A549 treated with AZD9567 at 1 μM for 4 hours (cell line): ENCODE data around the gene CHMP4A. TPM values are rescaled to one million over a fixed set of nuclear protein-coding genes. Genes with fewer than 3 reads are reported as not detected.

Experiments used
- total RNA-seq: library from RNA; stranded (reverse); fragments of 200-300 nt; extraction: Qiagen RNA extraction; gene quantifications from 5 replicates; pipeline ENCODE4 v1.2.3, GENCODE V29; 2022; ENCODE audit not compliant: insufficient read depth

Gene CHMP4A, protein sequence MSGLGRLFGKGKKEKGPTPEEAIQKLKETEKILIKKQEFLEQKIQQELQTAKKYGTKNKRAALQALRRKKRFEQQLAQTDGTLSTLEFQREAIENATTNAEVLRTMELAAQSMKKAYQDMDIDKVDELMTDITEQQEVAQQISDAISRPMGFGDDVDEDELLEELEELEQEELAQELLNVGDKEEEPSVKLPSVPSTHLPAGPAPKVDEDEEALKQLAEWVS
- 77.6 to 89.1 TPM (median 81.5 TPM) in 5 replicates for total RNA-seq

DNA sequence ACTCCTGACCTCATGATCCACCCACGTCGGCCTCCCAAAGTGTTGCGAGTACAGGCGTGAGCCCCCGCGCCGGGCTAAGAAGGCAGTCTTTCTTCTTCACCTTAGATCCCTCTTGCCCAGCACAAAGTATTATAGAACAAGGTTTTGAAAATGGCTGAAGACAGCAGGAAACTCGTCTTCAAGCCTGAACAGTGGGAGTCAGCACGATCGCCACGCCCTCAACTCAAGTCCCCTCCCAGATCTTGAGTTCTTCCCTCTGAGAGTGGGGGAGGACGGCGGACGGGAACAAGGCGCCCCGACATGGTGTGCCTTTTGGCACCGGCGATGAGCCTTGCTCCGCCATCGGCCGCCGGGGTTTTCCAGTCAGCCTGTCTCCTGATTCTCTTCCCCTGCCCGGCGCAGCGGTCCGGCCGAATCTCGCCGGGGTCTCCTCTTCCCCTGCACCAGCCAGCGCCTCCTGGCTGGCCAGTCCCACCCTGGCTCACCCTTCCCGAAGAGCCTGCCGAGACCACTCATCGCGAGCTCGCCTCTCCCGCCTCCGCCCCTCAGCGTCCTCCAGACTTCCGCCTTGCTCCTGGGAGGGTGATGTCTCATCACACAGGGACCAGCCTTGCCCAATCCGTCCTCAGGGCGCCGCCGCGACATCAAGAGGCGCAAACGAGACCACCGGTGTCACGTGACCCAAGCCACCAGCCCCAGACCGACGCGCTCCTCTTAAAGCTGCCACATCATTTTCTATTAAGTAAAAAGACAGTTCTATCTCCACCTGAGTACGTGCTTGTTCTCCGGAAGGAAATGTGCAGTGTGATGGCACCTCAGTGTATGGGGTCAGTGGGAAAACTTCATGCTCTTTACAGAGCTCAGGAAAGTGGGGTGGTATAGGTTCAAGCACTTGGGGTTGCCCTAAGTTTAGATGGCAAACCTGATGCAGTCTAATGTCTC, at the start of gene CHMP4A:
CHMP4A (minus strand) TSS at position 565 of the 942 bp plus-strand sequence; CDS start at position 516, 49 bp downstream.

DNA sequence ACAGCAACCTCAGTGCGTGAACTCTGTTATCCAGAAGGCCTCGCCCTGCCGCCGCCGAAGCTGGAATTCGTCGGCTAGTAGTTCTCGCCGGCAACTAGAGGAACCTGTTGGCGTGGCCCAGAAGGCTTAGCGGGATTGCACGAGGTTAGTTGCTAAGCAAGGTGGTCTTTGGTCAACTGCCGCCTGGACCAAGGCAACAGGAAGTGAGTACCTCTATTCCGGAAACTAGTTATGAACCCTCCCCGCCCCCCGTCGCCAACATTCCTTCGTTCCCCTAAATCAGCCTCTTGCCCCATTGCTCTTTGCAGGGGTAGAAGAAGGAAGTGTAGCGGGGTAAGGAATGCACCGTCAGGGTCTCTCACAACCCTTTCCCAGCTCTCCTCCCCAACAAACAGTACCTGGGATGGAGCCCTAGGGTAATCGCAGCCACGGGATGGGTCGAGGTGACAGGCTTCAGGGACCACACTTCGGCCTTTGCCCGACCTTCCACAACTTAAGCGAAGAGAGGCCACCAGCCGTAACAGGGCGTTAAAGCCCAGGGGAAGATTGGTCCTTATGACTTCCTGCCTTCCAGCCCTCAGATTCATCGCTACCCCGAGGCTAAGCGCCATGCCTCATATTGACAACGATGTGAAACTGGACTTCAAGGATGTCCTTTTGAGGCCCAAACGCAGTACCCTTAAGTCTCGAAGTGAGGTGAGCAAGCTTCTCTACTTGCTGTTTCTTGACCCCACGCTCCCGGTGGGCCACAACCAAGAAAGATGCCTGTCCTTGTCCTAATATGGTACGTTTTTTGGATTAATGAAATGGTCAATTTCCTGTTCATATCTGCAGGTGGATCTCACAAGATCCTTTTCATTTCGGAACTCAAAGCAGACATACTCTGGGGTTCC, 19.6 kb upstream of the CHMP4A start, which contains the start of gene GMPR2:
GMPR2 (plus strand) TSS at position 285 of the 893 bp plus-strand sequence; CDS start at position 610, 325 bp downstream.

DNA sequence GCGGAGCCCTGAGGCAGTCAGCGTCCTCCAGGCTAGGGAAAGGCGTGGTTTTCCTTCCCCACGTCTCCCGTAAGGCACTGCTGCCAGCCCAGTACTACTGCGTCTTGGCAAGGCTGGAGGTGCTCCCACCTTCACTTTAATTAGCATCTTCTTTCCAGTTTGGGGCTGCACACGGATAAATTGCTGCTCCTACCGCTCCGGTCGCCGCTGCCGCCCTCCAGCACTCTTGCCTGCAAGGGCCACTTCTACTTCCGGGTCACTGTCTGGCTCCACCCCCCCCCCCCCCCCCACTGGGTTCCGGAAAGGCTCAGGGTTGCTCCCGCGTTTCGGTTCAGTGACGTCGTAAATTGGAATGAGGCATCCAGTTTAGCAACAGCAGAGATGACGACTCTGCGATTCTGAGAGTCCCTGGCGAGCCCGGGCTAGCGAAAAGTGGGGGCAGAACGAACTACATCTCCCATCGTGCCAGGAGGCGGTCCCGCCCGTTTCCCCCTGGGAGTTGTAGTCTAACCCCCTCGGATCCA, 18.9 kb upstream of the CHMP4A start, which contains the start of gene NEDD8:
NEDD8 (minus strand) TSS at position 247 of the 524 bp plus-strand sequence; CDS start at position 147, 100 bp downstream.

DNA sequence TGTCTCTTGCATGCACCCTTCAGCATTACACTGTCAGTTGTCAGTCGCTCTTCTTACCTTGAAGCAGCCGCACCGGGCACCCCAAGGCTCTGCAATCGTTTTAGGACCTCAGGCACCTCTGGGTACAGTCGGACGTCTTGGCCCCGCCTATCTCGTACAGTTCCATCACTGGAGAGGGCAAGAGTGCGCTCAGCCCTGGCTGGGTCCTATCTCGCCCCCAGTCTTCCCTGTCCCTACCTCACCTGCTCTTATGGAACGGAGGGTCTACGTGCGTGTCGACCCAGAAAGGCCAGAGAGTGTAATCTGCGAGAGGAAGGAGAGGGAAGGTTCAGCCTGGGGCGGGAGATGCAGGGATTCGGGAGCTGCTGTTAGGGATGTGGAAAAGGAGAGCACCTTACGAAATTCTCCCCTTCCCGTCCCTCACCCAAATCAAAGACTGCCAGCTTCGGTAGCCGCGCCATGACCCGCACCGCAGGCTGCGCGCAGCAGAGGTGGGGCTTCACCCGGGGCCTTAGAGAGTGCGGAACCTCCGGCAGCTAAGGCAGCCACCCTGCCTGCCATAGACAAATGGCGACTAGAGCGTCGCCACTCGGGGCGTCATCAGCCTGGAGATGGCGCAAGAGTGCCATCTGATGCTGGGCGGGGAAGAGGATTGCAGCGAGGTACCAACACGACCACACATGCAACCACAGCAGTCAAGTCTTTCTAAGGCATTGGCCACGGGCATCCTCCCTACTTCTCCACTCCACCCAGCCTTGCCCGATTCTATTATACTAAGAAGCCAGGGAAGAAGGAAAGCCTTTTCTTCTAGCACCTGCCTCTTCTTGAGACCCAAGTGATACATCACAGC, 2.4 kb upstream of the CHMP4A start, which contains the start of gene MDP1:
MDP1 (minus strand) TSS at position 572 of the 850 bp plus-strand sequence; CDS start at position 461, 111 bp downstream.

DNA sequence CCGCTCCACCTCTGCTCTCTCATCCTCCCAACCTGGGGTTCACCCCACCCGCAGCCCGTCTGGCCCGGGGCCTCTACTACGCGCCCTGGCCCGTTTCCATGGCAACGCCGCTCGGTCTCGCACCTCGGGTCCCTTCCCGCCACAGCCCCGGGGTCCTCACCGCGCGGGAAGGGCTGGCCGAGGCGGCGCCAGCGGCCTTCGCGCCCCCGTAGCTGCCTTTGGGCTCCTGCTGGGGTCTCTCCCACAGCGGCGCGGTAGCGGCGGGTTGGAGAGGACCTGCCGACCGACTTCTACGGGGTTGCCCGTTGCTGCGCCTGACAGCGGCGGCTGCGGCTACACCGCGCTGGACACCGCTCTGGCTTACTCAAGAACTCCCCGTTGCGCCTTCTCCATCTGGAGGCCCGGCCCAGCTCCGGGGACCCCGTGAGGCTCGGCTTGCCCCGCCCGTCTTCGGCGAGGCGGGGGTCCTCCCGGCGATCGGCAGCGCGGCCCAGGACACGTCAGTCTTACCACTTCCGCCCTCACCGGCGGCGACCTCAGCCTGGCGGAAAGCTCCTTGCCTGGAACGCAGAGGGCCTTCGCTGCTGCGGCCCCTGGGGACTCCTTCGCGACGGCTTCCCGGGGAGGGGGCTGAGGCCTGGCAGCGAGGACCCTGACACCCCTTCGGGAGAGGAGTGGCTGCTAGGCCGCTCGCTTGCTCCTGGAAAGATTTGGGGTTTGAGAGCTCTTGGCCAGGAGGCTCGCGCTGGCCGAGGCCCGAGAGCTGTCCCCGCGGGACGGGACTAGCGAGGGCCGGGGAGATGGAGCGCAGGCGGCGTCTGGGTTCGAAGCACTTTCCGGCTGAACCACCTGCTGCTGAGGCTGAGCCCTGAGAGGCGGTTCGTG, 17.9 kb downstream of the CHMP4A start, which contains the start of gene TM9SF1:
TM9SF1 (minus strand) TSS at position 256 of the 885 bp plus-strand sequence. CDS start 422 bp downstream, outside the sequence.

DNA sequence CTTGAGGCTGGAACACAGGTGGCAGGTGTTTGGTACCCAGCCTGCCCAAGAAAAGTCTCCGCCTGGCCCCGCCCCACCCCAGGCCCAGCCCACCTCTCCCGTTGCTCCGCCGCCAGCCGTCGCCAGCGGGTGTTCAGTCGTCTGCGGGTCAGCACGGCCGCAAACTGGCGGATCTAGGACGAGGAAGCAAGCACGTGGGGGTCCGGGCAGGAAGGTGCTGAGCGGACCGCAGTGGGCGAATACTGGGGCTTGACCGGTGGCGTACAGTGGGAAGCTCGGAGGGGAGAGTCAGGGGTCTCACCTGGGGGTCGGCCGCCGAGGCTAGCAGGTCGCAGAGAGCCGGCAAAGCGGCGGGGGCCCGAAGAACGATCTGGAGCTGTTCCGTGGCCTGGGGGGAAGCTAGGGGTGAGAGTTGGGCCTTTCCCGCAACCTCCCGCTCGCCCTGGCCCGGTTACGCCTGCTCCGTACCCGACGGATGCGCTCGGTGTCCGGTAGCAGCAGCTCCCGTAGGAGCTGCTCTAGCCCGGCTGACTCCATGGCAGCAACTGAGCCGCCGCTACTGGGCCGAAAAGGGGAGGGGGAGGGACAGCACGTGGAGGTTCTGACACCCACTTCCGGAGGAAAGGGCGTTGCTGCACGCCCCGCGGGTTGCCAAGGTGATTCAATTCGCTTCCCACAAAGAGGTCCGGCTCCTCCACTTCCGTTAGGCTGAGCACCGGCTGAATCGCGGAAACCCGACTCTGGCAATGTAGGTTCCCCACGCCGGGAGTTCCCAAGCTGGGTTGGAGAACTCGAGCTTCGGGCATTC, 24.8 kb downstream of the CHMP4A start, which contains the start of gene IPO4:
IPO4 (minus strand) TSS at position 566 of the 808 bp plus-strand sequence; CDS start at position 537, 29 bp downstream.

DNA sequence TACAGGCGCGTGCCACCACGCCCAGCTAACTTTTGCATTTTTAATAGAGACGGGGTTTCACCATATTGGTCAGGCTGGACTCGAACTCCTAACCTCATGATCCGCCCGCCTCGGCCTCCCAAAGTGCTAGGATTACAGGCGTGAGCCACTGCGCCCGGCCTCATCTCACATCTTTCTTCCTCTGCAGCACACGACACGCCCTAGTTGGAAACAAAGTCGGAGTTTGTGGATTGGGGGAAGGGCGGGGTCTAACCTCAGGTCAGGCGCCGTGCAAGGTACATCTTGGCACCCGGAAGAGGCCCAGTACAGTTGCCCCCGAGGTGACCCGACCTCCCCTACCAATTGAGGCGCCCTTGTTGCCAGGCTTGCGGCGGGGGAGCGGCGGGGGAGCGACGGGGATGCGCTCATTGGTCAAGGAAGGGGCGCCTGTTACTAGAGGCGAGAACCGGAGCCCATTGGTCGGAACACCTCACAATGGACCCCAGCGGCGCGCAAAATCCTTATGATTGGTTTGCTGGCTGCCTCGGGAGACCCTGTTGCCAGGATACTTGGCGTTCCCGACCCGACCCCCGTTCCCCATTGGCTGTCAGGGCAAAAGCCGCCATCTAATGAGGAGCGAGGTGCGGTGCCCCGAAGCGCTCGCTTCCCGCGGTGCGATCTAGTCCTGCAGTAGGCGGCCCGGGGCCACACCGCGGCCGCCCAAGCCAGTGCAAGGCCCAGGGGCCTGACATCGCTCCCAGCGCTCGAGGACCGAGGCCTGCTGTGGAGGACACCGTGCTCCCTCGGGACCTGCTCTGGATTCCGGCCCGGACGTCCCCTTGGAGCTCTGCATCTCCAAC, 41.6 kb downstream of the CHMP4A start, which contains the start of gene REC8:
REC8 (plus strand) TSS at position 659 of the 839 bp plus-strand sequence. CDS start 473 bp downstream, outside the sequence.

DNA sequence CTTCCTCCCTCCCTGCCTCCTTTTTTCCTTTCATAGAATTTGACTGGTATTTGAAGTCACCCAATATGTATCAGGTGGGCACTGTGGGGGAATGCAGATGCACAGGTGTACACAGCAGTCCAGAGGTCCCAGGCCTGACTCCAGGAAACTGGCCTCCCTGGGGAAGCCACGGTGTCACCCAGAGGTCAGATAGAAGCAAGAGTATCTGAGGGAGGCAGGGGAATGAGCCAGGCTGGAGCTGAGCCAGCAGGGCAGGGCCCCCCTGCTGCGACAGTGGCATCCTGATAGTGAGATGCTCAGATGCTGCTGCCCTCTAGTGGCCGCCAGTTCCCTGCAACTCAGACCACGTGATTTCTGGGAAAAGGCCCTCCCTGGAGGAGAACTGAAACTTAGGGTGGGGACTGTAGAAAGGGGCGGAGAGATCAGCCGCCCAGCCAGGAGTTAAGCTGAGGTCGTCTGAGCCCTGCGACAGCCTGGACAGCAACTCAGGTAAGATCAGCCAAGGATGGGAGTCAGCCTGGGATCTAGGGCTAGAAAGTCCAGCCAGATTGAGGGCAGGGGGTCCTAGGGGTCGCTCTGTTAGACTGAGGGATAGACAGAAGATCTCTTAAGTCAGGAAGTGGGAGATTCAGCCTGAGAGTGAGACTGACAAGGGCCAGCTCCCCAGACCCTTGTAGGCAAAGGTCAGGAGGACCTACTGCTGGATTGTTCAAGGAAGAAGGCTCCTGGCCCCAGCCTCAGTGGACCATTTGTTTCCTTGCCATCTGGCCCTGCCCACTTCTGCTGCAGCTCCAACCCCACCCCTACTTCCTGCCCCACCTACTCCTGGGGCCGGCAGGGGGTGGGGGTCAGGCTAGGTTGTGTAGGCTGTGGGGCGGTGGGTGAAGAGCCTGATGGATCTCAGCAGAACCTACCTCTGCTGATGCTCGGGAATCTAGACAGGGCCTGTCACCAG, 52.2 kb downstream of the CHMP4A start, which contains the start of gene IRF9:
IRF9 (plus strand) TSS at position 416 of the 955 bp plus-strand sequence. CDS start 880 bp downstream, outside the sequence.

Other genes with a start within 250 kb of the CHMP4A start
- 22.9 to 34.9 TPM (median 30.9 TPM) in 5 replicates for gene DHRS4L2, start 224.6 kb downstream of the CHMP4A start, total RNA-seq
- gene CARMIL3, start 161.5 kb downstream of the CHMP4A start, total RNA-seq = 0.47 to 0.84 TPM (median 0.64 TPM) in 4 of 5 replicates, not detected in the other
- gene CPNE6, start 141.9 kb downstream of the CHMP4A start, total RNA-seq = 0.03 to 0.11 TPM (median 0.05 TPM) in 3 of 5 replicates, not detected in the others
- 18.9 to 22.7 TPM (median 21.0 TPM) in 5 replicates for gene PCK2, start 119.2 kb downstream of the CHMP4A start, total RNA-seq
- 19.7 to 29.9 TPM (median 20.1 TPM) in 5 replicates for gene DCAF11, start 98.7 kb downstream of the CHMP4A start, total RNA-seq
- 0.77 to 1.0 TPM (median 0.88 TPM) in 4 of 5 replicates, not detected in the other for gene NRL, start 98.5 kb downstream of the CHMP4A start, total RNA-seq
- gene FITM1, start 82.8 kb downstream of the CHMP4A start, total RNA-seq = 0.09 to 0.11 TPM in 2 of 5 replicates, not detected in the others
- gene PSME1, start 77.3 kb downstream of the CHMP4A start, total RNA-seq = 157 to 178 TPM (median 167 TPM) in 5 replicates
- gene EMC9, start 71.9 kb downstream of the CHMP4A start, total RNA-seq = 47.3 to 67.1 TPM (median 62.0 TPM) in 5 replicates
- 132 to 193 TPM (median 160 TPM) in 5 replicates for gene PSME2, start 66.9 kb downstream of the CHMP4A start, total RNA-seq
- gene RNF31, start 66.0 kb downstream of the CHMP4A start, total RNA-seq = 27.3 to 37.8 TPM (median 34.3 TPM) in 5 replicates
- 9.1 to 15.9 TPM (median 13.6 TPM) in 5 replicates for gene IRF9, start 52.2 kb downstream of the CHMP4A start, total RNA-seq
- 3.3 to 6.0 TPM (median 4.0 TPM) in 5 replicates for gene REC8, start 41.4 kb downstream of the CHMP4A start, total RNA-seq
- 73.9 to 90.6 TPM (median 84.9 TPM) in 5 replicates for gene IPO4, start 24.7 kb downstream of the CHMP4A start, total RNA-seq
- 56.1 to 71.9 TPM (median 59.3 TPM) in 5 replicates for gene TM9SF1, start 18.0 kb downstream of the CHMP4A start, total RNA-seq
- not detected in 5 replicates for gene TSSK4, start 7.8 kb downstream of the CHMP4A start, total RNA-seq
- 20.7 to 31.9 TPM (median 29.7 TPM) in 5 replicates for gene MDP1, start 2.6 kb upstream of the CHMP4A start, total RNA-seq
- 348 to 468 TPM (median 465 TPM) in 5 replicates for gene NEDD8, start 18.9 kb upstream of the CHMP4A start, total RNA-seq
- gene GMPR2, start 19.4 kb upstream of the CHMP4A start, total RNA-seq = 53.0 to 75.8 TPM (median 56.4 TPM) in 5 replicates
- 32.1 to 39.8 TPM (median 39.2 TPM) in 5 replicates for gene TINF2, start 29.1 kb upstream of the CHMP4A start, total RNA-seq
- gene TGM1, start 49.7 kb upstream of the CHMP4A start, total RNA-seq = 0.66 to 1.5 TPM (median 1.0 TPM) in 4 of 5 replicates, not detected in the other
- 15.3 to 23.4 TPM (median 16.9 TPM) in 5 replicates for gene RABGGTA, start 58.1 kb upstream of the CHMP4A start, total RNA-seq
- gene DHRS1, start 86.3 kb upstream of the CHMP4A start, total RNA-seq = 9.7 to 13.7 TPM (median 12.1 TPM) in 5 replicates
- gene NOP9, start 86.4 kb upstream of the CHMP4A start, total RNA-seq = 14.4 to 18.4 TPM (median 16.9 TPM) in 5 replicates
- gene CIDEB, start 94.5 kb upstream of the CHMP4A start, total RNA-seq = 0.09 to 0.51 TPM (median 0.32 TPM) in 4 of 5 replicates, not detected in the other
- 5.2 to 8.2 TPM (median 6.0 TPM) in 4 of 5 replicates, not detected in the other for gene LTB4R2, start 96.7 kb upstream of the CHMP4A start, total RNA-seq
- gene LTB4R, start 98.0 kb upstream of the CHMP4A start, total RNA-seq = 5.7 to 9.1 TPM (median 7.6 TPM) in 5 replicates
- gene ADCY4, start 121.6 kb upstream of the CHMP4A start, total RNA-seq = not detected in 5 replicates
- not detected in 5 replicates for gene RIPK3, start 126.5 kb upstream of the CHMP4A start, total RNA-seq
- gene NFATC4, start 154.7 kb upstream of the CHMP4A start, total RNA-seq = 0.05 to 0.45 TPM (median 0.20 TPM) in 4 of 5 replicates, not detected in the other
- gene NYNRIN, start 185.5 kb upstream of the CHMP4A start, total RNA-seq = 0.15 to 0.26 TPM (median 0.16 TPM) in 4 of 5 replicates, not detected in the other
- gene CBLN3, start 216.2 kb upstream of the CHMP4A start, total RNA-seq = 1.0 to 3.9 TPM (median 1.3 TPM) in 5 replicates
- 22.1 to 29.0 TPM (median 27.5 TPM) in 5 replicates for gene KHNYN, start 216.5 kb upstream of the CHMP4A start, total RNA-seq
- gene SDR39U1, start 229.3 kb upstream of the CHMP4A start, total RNA-seq = 42.3 to 51.1 TPM (median 50.2 TPM) in 5 replicates